GM23248 (cell line): ENCODE results near the gene UBAC2.

Source experiments
- EZH2 ChIP-seq: fragments of 200-600 bp; sonication (generic); IDR thresholded peaks from 2 replicates; pipeline ENCODE4 v1.6.1; 2018; ENCODE audit warnings: antibody characterized with exemption, mild to moderate bottlenecking; ENCODE audit not compliant: insufficient read depth, poor library complexity, severe bottlenecking
- EZH2phosphoT487 ChIP-seq: fragments of 200-600 bp; sonication (generic); IDR thresholded peaks from 2 replicates; pipeline ENCODE4 v1.6.1; 2018; ENCODE audit warnings: antibody characterized with exemption, moderate library complexity, mild to moderate bottlenecking, low read depth; ENCODE audit not compliant: insufficient read depth

- no peak for TF ChIP-seq EZH2phosphoT487
- TF ChIP-seq EZH2 = no peak
Observed at GRCh38 chr13:99258946-99259345, 58.3 kb downstream of the UBAC2 start.
